ENCODE data around the gene POLD1. TPM values are rescaled to one million over a fixed set of nuclear protein-coding genes. Genes with fewer than 3 reads are reported as not detected.

Gene POLD1
- total RNA-seq, 6 experiments from 2014 or later = 6.2 to 13.1 (median 9.2) TPM

DNA sequence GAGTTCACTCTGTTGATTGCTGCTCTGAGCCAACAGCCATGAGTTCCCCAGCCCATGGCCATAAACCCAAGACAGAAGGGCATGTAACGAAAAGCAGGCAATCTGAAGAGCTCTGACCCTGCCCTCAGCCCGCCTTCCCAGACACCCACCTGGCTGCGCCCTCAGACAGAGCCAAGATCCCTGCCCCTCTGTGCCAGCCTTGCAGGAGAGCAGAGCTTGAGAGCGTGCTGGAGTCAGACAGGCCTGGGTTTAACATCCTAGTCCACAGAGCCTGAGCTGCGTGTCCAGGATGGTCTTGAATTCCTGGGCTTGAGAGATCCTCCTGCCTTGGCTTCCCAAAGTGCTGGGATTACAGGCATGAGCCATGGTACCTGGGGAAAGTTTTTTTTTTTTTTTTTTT is 73.2 kb downstream of the POLD1 start:
- H3K36me3 ChIP-seq = no peaks in the 10 kb centered on the region
- H3K4me1 ChIP-seq = no peaks in the 10 kb centered on the region
- intact Hi-C loops (cut with DNase I) = loop anchor here in 1 of 2 donors (10.0 kb wide), 1 partner anchor 82 kb away; the partner anchor contains the start of gene NR1H2
- TF ChIP-seq, protein P1, sequence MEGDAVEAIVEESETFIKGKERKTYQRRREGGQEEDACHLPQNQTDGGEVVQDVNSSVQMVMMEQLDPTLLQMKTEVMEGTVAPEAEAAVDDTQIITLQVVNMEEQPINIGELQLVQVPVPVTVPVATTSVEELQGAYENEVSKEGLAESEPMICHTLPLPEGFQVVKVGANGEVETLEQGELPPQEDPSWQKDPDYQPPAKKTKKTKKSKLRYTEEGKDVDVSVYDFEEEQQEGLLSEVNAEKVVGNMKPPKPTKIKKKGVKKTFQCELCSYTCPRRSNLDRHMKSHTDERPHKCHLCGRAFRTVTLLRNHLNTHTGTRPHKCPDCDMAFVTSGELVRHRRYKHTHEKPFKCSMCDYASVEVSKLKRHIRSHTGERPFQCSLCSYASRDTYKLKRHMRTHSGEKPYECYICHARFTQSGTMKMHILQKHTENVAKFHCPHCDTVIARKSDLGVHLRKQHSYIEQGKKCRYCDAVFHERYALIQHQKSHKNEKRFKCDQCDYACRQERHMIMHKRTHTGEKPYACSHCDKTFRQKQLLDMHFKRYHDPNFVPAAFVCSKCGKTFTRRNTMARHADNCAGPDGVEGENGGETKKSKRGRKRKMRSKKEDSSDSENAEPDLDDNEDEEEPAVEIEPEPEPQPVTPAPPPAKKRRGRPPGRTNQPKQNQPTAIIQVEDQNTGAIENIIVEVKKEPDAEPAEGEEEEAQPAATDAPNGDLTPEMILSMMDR (IDR thresholded peaks at IDR 0.05) = no peak
- TF ChIP-seq POLR2A (IDR thresholded peaks at IDR 0.05) = no peak
- no peaks in the 10 kb centered on the region for H3K27me3 ChIP-seq
- no CpG with 5 or more reads among the region's 5 CpGs for WGBS (ENCODE audit: insufficient coverage, low coverage, low lambda C conversion rate, missing lambda C conversion rate)
- H3K4me3 ChIP-seq = no peak overlapping the region
- DNase-seq = no peak
- no peaks in the 10 kb centered on the region for H3K9me3 ChIP-seq
- ATAC-seq = no peak
- H3K27ac ChIP-seq = no peak overlapping the region

DNA sequence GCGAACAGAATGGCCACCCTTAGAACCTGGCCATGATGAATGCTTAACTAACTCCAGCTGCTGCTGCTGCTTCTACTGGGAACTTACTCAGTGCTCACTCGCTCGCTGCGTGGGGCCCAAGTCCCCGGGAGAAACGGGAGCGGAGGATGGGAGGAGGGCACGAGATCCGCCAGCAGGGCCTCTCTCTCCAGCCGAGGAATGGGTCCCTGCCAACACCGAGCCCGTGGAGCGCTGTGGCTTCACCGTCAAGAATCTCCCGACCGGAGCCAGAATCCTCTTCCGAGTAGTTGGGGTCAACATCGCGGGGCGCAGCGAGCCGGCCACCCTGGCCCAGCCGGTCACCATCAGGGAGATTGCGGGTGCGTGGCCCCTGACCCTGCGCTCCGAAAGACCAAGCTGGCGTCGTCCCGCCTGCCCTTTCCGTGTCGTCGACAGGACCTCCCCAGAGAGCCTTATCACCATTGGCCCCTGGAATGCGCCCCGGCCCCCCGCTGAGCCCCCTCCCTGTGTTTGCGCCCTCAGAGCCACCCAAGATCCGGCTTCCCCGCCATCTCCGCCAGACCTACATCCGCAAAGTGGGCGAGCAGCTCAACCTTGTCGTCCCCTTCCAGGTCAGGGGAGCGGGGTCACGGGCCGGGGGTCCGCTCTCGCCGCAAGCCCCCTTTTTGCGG is 74.4 kb downstream of the POLD1 start:
- Histone ChIP-seq H3K4me3 (no peak overlapping the region), H3K36me3 (no peaks in the 10 kb centered on the region), H3K27me3 (no peaks in the 10 kb centered on the region), H3K9me3 (no peaks in the 10 kb centered on the region), H3K27ac (no peak overlapping the region), H3K4me1 (no peaks in the 10 kb centered on the region)
- DNase-seq = no peak
- WGBS (ENCODE audit: insufficient coverage, low coverage, low lambda C conversion rate, missing lambda C conversion rate) = 59% methylated on average over 17 of the region's 50 CpGs
- ATAC-seq = no peak
- intact Hi-C loops (cut with DNase I) = loop anchor here in 1 of 2 donors (10.0 kb wide), 1 partner anchor 84 kb away; the partner anchor contains the start of gene NR1H2
- TF ChIP-seq, protein P1 (IDR thresholded peaks at IDR 0.05) = no peak
- TF ChIP-seq POLR2A (IDR thresholded peaks at IDR 0.05) = no peak

DNA sequence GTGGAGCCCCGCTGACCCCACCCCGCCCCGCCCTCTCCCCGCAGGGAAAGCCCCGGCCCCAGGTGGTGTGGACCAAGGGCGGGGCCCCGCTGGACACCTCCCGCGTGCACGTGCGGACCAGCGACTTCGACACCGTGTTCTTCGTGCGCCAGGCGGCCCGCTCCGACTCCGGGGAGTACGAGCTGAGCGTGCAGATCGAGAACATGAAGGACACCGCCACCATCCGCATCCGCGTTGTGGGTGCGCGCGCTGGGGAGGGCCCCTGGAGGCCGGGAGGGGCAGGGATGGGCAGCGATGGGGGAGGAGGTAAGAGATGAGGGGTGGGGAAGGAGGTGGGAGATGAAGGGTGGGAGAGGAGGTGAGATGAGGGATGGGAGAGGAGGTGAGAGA is 74.9 kb downstream of the POLD1 start:
- Histone ChIP-seq H3K27ac (no peak overlapping the region), H3K4me3 (no peak overlapping the region), H3K27me3 (no peaks in the 10 kb centered on the region), H3K36me3 (no peaks in the 10 kb centered on the region), H3K4me1 (no peaks in the 10 kb centered on the region), H3K9me3 (no peaks in the 10 kb centered on the region)
- WGBS (ENCODE audit: insufficient coverage, low coverage, low lambda C conversion rate, missing lambda C conversion rate) = 59% methylated on average over 20 of the region's 32 CpGs
- intact Hi-C loops (cut with DNase I) = loop anchor here in 1 of 2 donors (10.0 kb wide), 1 partner anchor 84 kb away; the partner anchor contains the start of gene NR1H2
- TF ChIP-seq, protein P1 (IDR thresholded peaks at IDR 0.05) = no peak
- no peak for TF ChIP-seq POLR2A (IDR thresholded peaks at IDR 0.05)
- DNase-seq (no peak), ATAC-seq (no peak)

DNA sequence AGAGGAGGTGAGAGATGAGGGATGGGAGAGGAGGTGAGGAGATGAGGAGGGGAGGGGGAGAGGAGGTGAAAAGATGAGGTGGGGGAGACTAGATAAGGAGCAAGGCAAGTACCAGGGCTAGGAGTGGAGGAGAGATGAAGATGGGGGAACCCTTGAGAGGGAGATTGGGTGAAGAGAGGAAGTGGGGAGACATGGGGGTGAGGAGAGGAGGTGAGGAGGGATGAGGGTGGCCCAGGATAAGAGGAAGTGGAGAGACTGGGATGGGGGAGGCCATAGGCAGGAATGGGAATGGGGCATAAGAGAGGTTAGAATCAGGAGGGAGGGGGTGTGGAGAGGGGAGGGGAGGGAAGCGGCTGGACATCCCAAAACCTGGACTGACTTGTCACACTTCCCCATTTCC is 75.5 kb downstream of the POLD1 start:
- no peak overlapping the region for H3K27ac ChIP-seq
- ATAC-seq (no peak), DNase-seq (no peak)
- 71% methylated on average over 1 of the region's 1 CpG for WGBS (ENCODE audit: insufficient coverage, low coverage, low lambda C conversion rate, missing lambda C conversion rate)
- H3K4me3 ChIP-seq = no peak overlapping the region
- H3K27me3 ChIP-seq = no peaks in the 10 kb centered on the region
- no peaks in the 10 kb centered on the region for H3K4me1 ChIP-seq
- no peaks in the 10 kb centered on the region for H3K9me3 ChIP-seq
- TF ChIP-seq, protein P1 (IDR thresholded peaks at IDR 0.05) = no peak
- TF ChIP-seq POLR2A (IDR thresholded peaks at IDR 0.05) = no peak
- intact Hi-C loops (cut with DNase I) = loop anchor here in 1 of 2 donors (10.0 kb wide), 1 partner anchor 85 kb away; the partner anchor contains the start of gene NR1H2
- no peaks in the 10 kb centered on the region for H3K36me3 ChIP-seq

Measured in right lobe of liver (tissue), 6 donors.